B cell (primary cell): ENCODE data around the gene TECPR2. TPM values are rescaled to one million over a fixed set of nuclear protein-coding genes. Genes with fewer than 3 reads are reported as not detected.

Source experiments
- ATAC-seq: fragments of 200-7000 bp; cut with Tn5 transposase; one replicate; pipeline ENCODE4 v1.10.0; 2021; ENCODE audit warnings: low read depth, mild to moderate bottlenecking, moderate number of reproducible peaks, moderate library complexity
- CTCF ChIA-PET: fragments of 350-600 bp; sonication (Branson Sonifier 250); formaldehyde crosslinking; loops from one replicate; lab custom pipeline; 2021; ENCODE audit warnings: antibody characterized with exemption, inconsistent platforms; lab: Charles Lee
- POLR2A ChIA-PET: fragments of 350-600 bp; sonication (Branson Sonifier 250); formaldehyde crosslinking; loops from one replicate; lab custom pipeline; 2021; ENCODE audit warnings: antibody characterized with exemption; lab: Charles Lee
- DNase-seq: peaks from one replicate; pipeline ENCODE4 v3.0.0; 2013
- H2AFZ ChIP-seq: 2 replicates; pipeline ENCODE4 v1.6.1; 2012; ENCODE audit warnings: mild to moderate bottlenecking, low read depth, low read length; ENCODE audit not compliant: insufficient read depth, poor library complexity, severe bottlenecking
- H3K27ac ChIP-seq, 2 donors: 1 replicate in 1 of 2; 2 replicates in 1 of 2; pipeline ENCODE4 v1.5.1; 2012 to 2013; ENCODE audit warnings: low read length in 2 of 2, mild to moderate bottlenecking in 2 of 2, moderate library complexity in 1 of 2
- H3K27me3 ChIP-seq, 4 experiments: fragments of 200-600 bp in 1 of 4; sonication (generic) in 1 of 4; replicated peaks in 1 of 4; 1 replicate in 2 of 4; 2 replicates in 2 of 4; pipeline versions ENCODE4 v1.6.1 to v1.7.0; 2013 to 2016; ENCODE audit warnings: low read length in 3 of 4, mild to moderate bottlenecking in 2 of 4, mixed read lengths in 1 of 4, moderate library complexity in 1 of 4; ENCODE audit not compliant: insufficient read depth in 4 of 4, control insufficient read depth in 3 of 4; ENCODE audit errors: control extremely low read depth in 1 of 4
- H3K36me3 ChIP-seq, 2 experiments: replicated peaks in 1 of 2; 1 replicate in 1 of 2; 2 replicates in 1 of 2; pipeline versions ENCODE4 v1.6.1 to v1.7.1; 2013; ENCODE audit warnings: low read length in 1 of 2; ENCODE audit not compliant: insufficient read depth in 2 of 2, control insufficient read depth in 1 of 2; ENCODE audit errors: control extremely low read depth in 1 of 2, extremely low read depth in 1 of 2
- H3K4me1 ChIP-seq, 2 donors: fragments of 200-600 bp in 1 of 2; sonication (generic) in 1 of 2; 1 replicate in 1 of 2; 2 replicates in 1 of 2; pipeline versions ENCODE4 v1.5.1 to v1.6.1; 2013 to 2017; ENCODE audit warnings: low read length in 2 of 2; ENCODE audit not compliant: control insufficient read depth in 2 of 2, insufficient read depth in 2 of 2
- H3K4me2 ChIP-seq: replicated peaks from 2 replicates; pipeline ENCODE3; 2012; ENCODE audit warnings: mild to moderate bottlenecking, low read depth, low read length; ENCODE audit not compliant: poor library complexity, severe bottlenecking
- H3K4me3 ChIP-seq, 5 experiments: fragments of 200-600 bp in 1 of 5; sonication (generic) in 1 of 5; 1 replicate in 3 of 5; 2 replicates in 2 of 5; pipeline versions ENCODE4 v1.5.1 to v1.7.0; 2011 to 2016; ENCODE audit warnings: low read length in 4 of 5, mild to moderate bottlenecking in 4 of 5, low read depth in 2 of 5, control low read depth in 1 of 5, moderate library complexity in 1 of 5; ENCODE audit not compliant: insufficient read depth in 1 of 5; ENCODE audit errors: control extremely low read depth in 1 of 5, extremely low read depth in 1 of 5
- H3K79me2 ChIP-seq: fragments of 200-600 bp; sonication (generic); one replicate; pipeline ENCODE4 v1.6.0; 2016; ENCODE audit warnings: low read length; ENCODE audit not compliant: control insufficient read depth, insufficient read depth
- H3K9ac ChIP-seq: fragments of 200-600 bp; sonication (generic); 2 replicates; pipeline ENCODE4 v1.6.1; 2017; ENCODE audit warnings: mild to moderate bottlenecking, low read length, moderate library complexity
- H3K9me3 ChIP-seq, 3 donors: one replicate each; pipeline versions ENCODE4 v1.6.1 to v1.7.1; 2013; ENCODE audit warnings: low read length in 2 of 3; ENCODE audit not compliant: control insufficient read depth in 2 of 3, insufficient read depth in 1 of 3; ENCODE audit errors: control extremely low read depth in 1 of 3
- H4K20me1 ChIP-seq: 2 replicates; pipeline ENCODE4 v1.6.0; 2012; ENCODE audit warnings: mild to moderate bottlenecking, low read length; ENCODE audit not compliant: insufficient read depth, control insufficient read depth, poor library complexity, severe bottlenecking
- H3K27ac Mint-ChIP-seq: one replicate; pipeline ENCODE4 v1.8.0; 2021; ENCODE audit warnings: mixed read lengths
- H3K27me3 Mint-ChIP-seq: one replicate; pipeline ENCODE4 v1.8.0; 2021; ENCODE audit warnings: mixed read lengths
- H3K4me1 Mint-ChIP-seq: one replicate; pipeline ENCODE4 v1.8.0; 2021; ENCODE audit warnings: mixed read lengths
- H3K4me3 Mint-ChIP-seq: one replicate; pipeline ENCODE4 v1.8.0; 2021; ENCODE audit warnings: mixed read lengths
- H3K9me3 Mint-ChIP-seq: one replicate; pipeline ENCODE4 v1.8.0; 2022; ENCODE audit warnings: mixed read lengths; ENCODE audit not compliant: insufficient read depth
- CTCF ChIP-seq: fragments of 200-600 bp; IDR thresholded peaks from one replicate; pipeline ENCODE4 v1.8.0; 2022; ENCODE audit warnings: antibody characterized with exemption, mild to moderate bottlenecking
- EZH2 ChIP-seq: IDR thresholded peaks from 2 replicates; pipeline ENCODE4 v1.6.1; 2012; ENCODE audit warnings: borderline replicate concordance, low read depth, mild to moderate bottlenecking, moderate library complexity, low read length; ENCODE audit not compliant: insufficient read depth, poor library complexity, severe bottlenecking
- WGBS: methylation state at CpG from one replicate; pipeline ENCODE4 v1.1.5; 2013; ENCODE audit warnings: missing lambda C conversion rate; ENCODE audit not compliant: insufficient coverage; 5-methylcytosine and 5-hydroxymethylcytosine counted together
- intact Hi-C: fragments of 100-400 bp; cut with micrococcal nuclease; formaldehyde crosslinking; loops from one replicate; pipeline ENCODE4 v1.10.0; 2022
- polyA plus RNA-seq: library from polyadenylated mRNA; depleted of rRNA; stranded (reverse); fragments of >200 nt; gene quantifications from 2 replicates; pipeline ENCODE4 v1.2.3, GENCODE V29; 2012
- total RNA-seq, 2 donors: library from RNA; stranded (reverse); fragments of 120-200 nt in 1 of 2; gene quantifications; 1 replicate in 1 of 2; 2 replicates in 1 of 2; pipeline versions ENCODE4 v1.2.3 to v1.2.4, GENCODE V29; 2013 to 2022

The TECPR2 gene
- total and polyA plus RNA-seq, 2 donors (not counting 1 experiment from before 2014, with no cell fraction given), result 4.7 to 10.8 TPM

- POLR2A ChIA-PET, result no interaction called here
Observed at GRCh38 chr14:102508774-102509745, 146.3 kb downstream of the TECPR2 start.

More at GRCh38 chr14:102508774-102509745, 146.3 kb downstream of the TECPR2 start:
- TF ChIP-seq CTCF, result no peak
- no peak for TF ChIP-seq EZH2
- Histone ChIP-seq H3K4me3 (peak overlapping the region in 3 of 5 experiments; percentile 14 to 75 (median 65)), H4K20me1 (no peaks in the 10 kb centered on the region), H3K4me1 (peaks cover 15 to 17% of the 10 kb centered on the region in 2 donors), H3K79me2 (no peaks in the 10 kb centered on the region), H2AFZ (peak overlapping the region; percentile 77), H3K36me3 (no peaks in the 10 kb centered on the region), H3K9me3 (peaks cover 0 to 12% (median 0%) of the 10 kb centered on the region in 3 donors), H3K27ac (no peak overlapping the region), H3K27me3 (peaks cover 0 to 6% (median 0%) of the 10 kb centered on the region in 4 experiments), H3K4me2 (peak overlapping the region; percentile 99), H3K9ac (no peak overlapping the region)
- Mint-ChIP-seq H3K4me3 (peak overlapping the region; percentile 80), H3K27me3 (peaks cover 5% of the 10 kb centered on the region), H3K4me1 (peaks cover 12% of the 10 kb centered on the region), H3K27ac (peak overlapping the region; percentile 68), H3K9me3 (no peaks in the 10 kb centered on the region)
- DNase-seq (peak; percentile 71), ATAC-seq (peak; percentile 26)
- CTCF ChIA-PET, result interaction anchor here (0.5 to 1.4 kb wide), 8 partner anchors 12 to 152 kb away, joined by 3 to 5 read pairs (median 4); no protein-coding TSS in a partner anchor
- intact Hi-C loops, result loop anchor here (1.0 to 5.0 kb wide), 2 partner anchors 15 to 147 kb away; partner anchors contain the start of genes CINP and TECPR2
- 16% methylated on average over 110 of the region's 110 CpGs for WGBS
